Neutrophil (primary cell): ENCODE results near the gene GPC6.

Source experiments
- H3K27ac ChIP-seq: fragments of 200-600 bp; sonication (generic); 2 replicates; pipeline ENCODE4 v1.5.1; 2016; ENCODE audit warnings: mild to moderate bottlenecking, moderate library complexity
- H3K27me3 ChIP-seq: fragments of 200-600 bp; sonication (generic); 2 replicates; pipeline ENCODE4 v1.6.0; 2016; ENCODE audit warnings: mild to moderate bottlenecking
- H3K36me3 ChIP-seq: fragments of 200-600 bp; sonication (generic); 2 replicates; pipeline ENCODE4 v1.5.1; 2017
- H3K4me1 ChIP-seq, 2 experiments: fragments of 200-600 bp in 1 of 2; sonication (generic) in 1 of 2; 1 replicate in 1 of 2; 2 replicates in 1 of 2; pipeline versions ENCODE4 v1.5.1 to v1.6.1; 2013 to 2016; ENCODE audit warnings: low read depth in 1 of 2, low read length in 1 of 2, mild to moderate bottlenecking in 1 of 2, moderate library complexity in 1 of 2; ENCODE audit not compliant: control insufficient read depth in 1 of 2, insufficient read depth in 1 of 2
- H3K4me3 ChIP-seq, 2 experiments: fragments of 200-600 bp in 1 of 2; sonication (generic) in 1 of 2; 1 replicate in 1 of 2; 2 replicates in 1 of 2; pipeline ENCODE4 v1.5.1; 2013 to 2016; ENCODE audit warnings: low read depth in 1 of 2, low read length in 1 of 2, mild to moderate bottlenecking in 1 of 2, moderate library complexity in 1 of 2
- H3K9me3 ChIP-seq: fragments of 200-600 bp; sonication (generic); 2 replicates; pipeline ENCODE4 v1.5.1; 2016
- CTCF ChIP-seq: fragments of 200-600 bp; sonication (generic); IDR thresholded peaks from 2 replicates; pipeline ENCODE4 v1.5.1; 2016; ENCODE audit warnings: antibody characterized with exemption

GPC6 gene

DNA sequence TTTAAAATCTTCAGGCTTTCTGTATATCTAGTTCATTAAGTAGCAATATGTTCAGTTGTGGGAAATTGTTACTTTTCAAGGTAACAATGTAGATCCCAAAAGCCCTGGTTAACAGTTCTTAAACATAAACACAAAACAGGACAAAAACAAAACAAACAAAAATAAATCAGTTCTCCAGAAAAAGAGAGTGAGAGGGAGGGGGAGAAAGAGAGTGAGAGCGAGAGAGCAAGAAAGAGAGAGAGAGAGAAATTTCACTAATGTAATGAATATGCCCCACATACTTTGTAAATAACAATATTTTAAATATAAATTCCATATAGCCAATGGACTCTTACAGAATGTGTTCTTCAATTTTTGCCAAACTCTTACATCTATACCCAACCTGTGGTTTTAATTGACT, 275.5 kb downstream of the GPC6 start:
- Histone ChIP-seq H3K4me1 (no peaks in the 10 kb centered on the region), H3K36me3 (no peaks in the 10 kb centered on the region), H3K9me3 (no peaks in the 10 kb centered on the region), H3K27me3 (no peaks in the 10 kb centered on the region), H3K4me3 (no peak overlapping the region), H3K27ac (no peak overlapping the region)
- no peak for TF ChIP-seq CTCF

- no peak for TF ChIP-seq CTCF
- Histone ChIP-seq H3K36me3 (no peaks in the 10 kb centered on the region), H3K4me1 (no peaks in the 10 kb centered on the region)
Observed at GRCh38 chr13:93502987-93503615, 276.5 kb downstream of the GPC6 start.

GRCh38 chr13:93505104-93505952, 278.7 kb downstream of the GPC6 start:
- Histone ChIP-seq H3K27me3 (no peaks in the 10 kb centered on the region), H3K27ac (no peak overlapping the region), H3K4me3 (no peak overlapping the region), H3K36me3 (no peaks in the 10 kb centered on the region), H3K4me1 (no peaks in the 10 kb centered on the region), H3K9me3 (no peaks in the 10 kb centered on the region)
- TF ChIP-seq CTCF: no peak

More at GRCh38 chr13:93502987-93503615, 276.5 kb downstream of the GPC6 start:
- H3K27me3 ChIP-seq: no peaks in the 10 kb centered on the region
- H3K4me3 ChIP-seq: no peak overlapping the region
- no peaks in the 10 kb centered on the region for H3K9me3 ChIP-seq
- H3K27ac ChIP-seq: no peak overlapping the region

- Histone ChIP-seq H3K4me1 (no peaks in the 10 kb centered on the region), H3K36me3 (no peaks in the 10 kb centered on the region), H3K27me3 (no peaks in the 10 kb centered on the region), H3K4me3 (no peak overlapping the region), H3K27ac (no peak overlapping the region), H3K9me3 (no peaks in the 10 kb centered on the region)
- no peak for TF ChIP-seq CTCF
Observed at GRCh38 chr13:93511011-93511410, 284.4 kb downstream of the GPC6 start.

DNA sequence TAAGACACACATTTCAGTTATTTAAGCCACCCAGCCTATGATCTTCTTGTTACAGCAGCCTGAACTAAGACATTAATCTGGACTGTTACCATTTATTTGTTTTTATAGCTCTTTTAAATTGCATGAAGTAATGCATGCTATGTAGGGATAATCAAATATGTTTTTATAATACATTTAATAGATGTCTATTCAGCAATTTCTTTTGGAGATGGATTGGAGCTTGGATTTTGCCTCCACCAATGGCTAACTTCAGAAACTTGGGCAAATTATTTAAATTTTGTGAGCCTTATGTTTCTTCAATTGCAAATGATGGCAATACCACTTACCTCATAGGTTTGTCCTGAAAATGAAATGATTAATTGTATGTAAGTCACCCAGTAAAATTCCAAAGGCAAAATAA, 288.7 kb downstream of the GPC6 start:
- TF ChIP-seq CTCF: no peak

More for the DNA sequence above, 288.7 kb downstream of the GPC6 start:
- Histone ChIP-seq H3K36me3 (no peaks in the 10 kb centered on the region), H3K27ac (no peak overlapping the region), H3K27me3 (no peaks in the 10 kb centered on the region), H3K9me3 (no peaks in the 10 kb centered on the region), H3K4me3 (no peak overlapping the region), H3K4me1 (no peaks in the 10 kb centered on the region)
